ENCODE data around the gene HPS4.

Gene HPS4

GRCh38 chr22:26450453-26451185 lies 33.0 kb downstream of the HPS4 start:
- H3K4me3 ChIP-seq (ENCODE audit: low read depth, low read length), result no peak overlapping the region
- no peaks in the 10 kb centered on the region for H3K9me3 ChIP-seq (ENCODE audit: severe bottlenecking)
- H3K27ac ChIP-seq, result peak overlapping the region; percentile 65
- H3K27me3 ChIP-seq (ENCODE audit: insufficient read depth, low read depth, severe bottlenecking), result no peaks in the 10 kb centered on the region
- peak; percentile 60 for DNase-seq
- no peak for TF ChIP-seq CTCF (IDR thresholded peaks at IDR 0.05; ENCODE audit: low read depth, low read length)
- H3K36me3 ChIP-seq, result peaks cover 25% of the 10 kb centered on the region

GRCh38 chr22:26448941-26449340 lies 34.6 kb downstream of the HPS4 start:
- Histone ChIP-seq H3K27ac (peak overlapping the region; percentile 86), H3K4me3 (ENCODE audit: low read depth, low read length) (no peak overlapping the region), H3K36me3 (peaks cover 29% of the 10 kb centered on the region), H3K27me3 (ENCODE audit: insufficient read depth, low read depth, severe bottlenecking) (no peaks in the 10 kb centered on the region), H3K9me3 (ENCODE audit: severe bottlenecking) (no peaks in the 10 kb centered on the region)
- no peak for TF ChIP-seq CTCF (IDR thresholded peaks at IDR 0.05; ENCODE audit: low read depth, low read length)
- DNase-seq, result no peak

- no peaks in the 10 kb centered on the region for H3K27me3 ChIP-seq (ENCODE audit: insufficient read depth, low read depth, severe bottlenecking)
- H3K4me3 ChIP-seq (ENCODE audit: low read depth, low read length), result no peak overlapping the region
- no peak for DNase-seq
- peaks cover 28% of the 10 kb centered on the region for H3K36me3 ChIP-seq
- H3K27ac ChIP-seq, result peak overlapping the region; percentile 86
- no peaks in the 10 kb centered on the region for H3K9me3 ChIP-seq (ENCODE audit: severe bottlenecking)
- TF ChIP-seq CTCF (IDR thresholded peaks at IDR 0.05; ENCODE audit: low read depth, low read length), result no peak
Measured at GRCh38 chr22:26448334-26448733, 35.2 kb downstream of the HPS4 start.

GRCh38 chr22:26447584-26448329 lies 35.8 kb downstream of the HPS4 start:
- Histone ChIP-seq H3K27me3 (ENCODE audit: insufficient read depth, low read depth, severe bottlenecking) (no peaks in the 10 kb centered on the region), H3K36me3 (peaks cover 24% of the 10 kb centered on the region)
- no peak for TF ChIP-seq CTCF (IDR thresholded peaks at IDR 0.05; ENCODE audit: low read depth, low read length)

GRCh38 chr22:26446808-26447515 lies 36.6 kb downstream of the HPS4 start:
- no peak for TF ChIP-seq CTCF (IDR thresholded peaks at IDR 0.05; ENCODE audit: low read depth, low read length)
- DNase-seq, result no peak
- no peaks in the 10 kb centered on the region for H3K9me3 ChIP-seq (ENCODE audit: severe bottlenecking)

More at GRCh38 chr22:26447584-26448329, 35.8 kb downstream of the HPS4 start:
- DNase-seq, result peak; percentile 48
- Histone ChIP-seq H3K27ac (peak overlapping the region; percentile 86), H3K9me3 (ENCODE audit: severe bottlenecking) (no peaks in the 10 kb centered on the region), H3K4me3 (ENCODE audit: low read depth, low read length) (no peak overlapping the region)

More at GRCh38 chr22:26446808-26447515, 36.6 kb downstream of the HPS4 start:
- no peak overlapping the region; the same call in 1 of the 2 replicates for H3K4me3 ChIP-seq (ENCODE audit: low read depth, low read length)
- peaks cover 27% of the 10 kb centered on the region for H3K36me3 ChIP-seq
- H3K27ac ChIP-seq, result peak overlapping the region; percentile 86
- no peaks in the 10 kb centered on the region for H3K27me3 ChIP-seq (ENCODE audit: insufficient read depth, low read depth, severe bottlenecking)
